GM19023 (cell line): ENCODE data around the gene ARHGAP33.
"Not testable (repeated sequence)": the region's sequence is repeated elsewhere in the genome, so short reads cannot be mapped to it uniquely, and the experiment has no call there.

Source experiments
- ATAC-seq: cut with Tn5 transposase; IDR thresholded peaks from one replicate; pipeline ENCODE4 v1.9.1; 2021; ENCODE audit warnings: mild to moderate bottlenecking, moderate library complexity; ENCODE audit not compliant: unreplicated experiment

ARHGAP33 gene

DNA sequence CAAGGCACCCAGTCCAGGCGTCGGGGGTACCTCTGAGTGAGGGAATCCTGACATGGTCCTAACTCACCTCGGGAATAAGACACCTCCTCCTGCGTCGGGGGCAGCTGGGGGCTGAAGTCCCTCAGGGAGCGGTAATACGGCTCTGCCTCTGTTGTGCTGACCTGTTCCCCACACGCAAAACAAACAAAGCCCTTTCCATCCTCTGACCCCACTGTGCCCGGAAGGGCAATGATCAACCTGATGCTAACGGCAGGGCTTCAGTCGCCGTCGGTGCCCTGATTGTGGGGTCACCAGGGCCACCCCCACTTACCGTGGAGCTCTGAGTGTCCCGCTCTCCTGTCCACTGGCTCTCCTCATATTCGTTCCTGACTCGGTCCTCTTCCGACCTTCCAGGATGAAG, 55.6 kb downstream of the ARHGAP33 start:
- ATAC-seq, result no peak

DNA sequence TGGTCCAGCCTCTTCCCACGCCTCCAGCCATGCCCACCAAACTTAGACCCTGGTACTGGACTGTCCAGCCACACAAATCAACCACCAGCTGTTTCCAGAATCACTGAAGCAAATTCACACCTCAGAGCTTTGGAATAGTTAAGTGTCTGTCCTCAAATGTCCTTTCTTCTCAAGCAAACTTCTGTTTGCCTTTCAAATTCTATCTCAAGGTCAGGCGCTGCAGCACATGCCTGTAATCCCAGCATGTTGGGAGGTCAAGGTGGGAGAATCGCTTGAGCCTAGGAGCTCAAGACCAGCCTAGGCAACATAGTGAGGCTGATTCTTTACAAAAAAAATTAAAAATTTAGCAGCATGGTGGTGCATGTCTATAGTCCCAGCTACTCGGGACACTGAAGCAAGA, 56.7 kb downstream of the ARHGAP33 start:
- ATAC-seq, result no peak

GRCh38 chr19:35833972-35834371, 58.6 kb downstream of the ARHGAP33 start:
- ATAC-seq, result no peak

- ATAC-seq, result not testable (repeated sequence)
Measured at GRCh38 chr19:35836096-35836495, 60.7 kb downstream of the ARHGAP33 start.
